Neural crest cell (in vitro differentiated cells): Measurements from ENCODE around the gene FUCA1. TPM values are rescaled to one million over a fixed set of nuclear protein-coding genes. Genes with fewer than 3 reads are reported as not detected.

ENCODE experiments used
- DNase-seq: peaks from one replicate; pipeline ENCODE4 v3.0.0; 2021; ENCODE audit warnings: low read depth, mixed read lengths, low spot score
- H3K27ac Mint-ChIP-seq: one replicate; pipeline ENCODE4 v1.8.0; 2021; ENCODE audit warnings: mild to moderate bottlenecking, mixed read lengths; ENCODE audit not compliant: unreplicated experiment
- H3K27me3 Mint-ChIP-seq: 2 replicates; pipeline ENCODE4 v1.8.0; 2021; ENCODE audit warnings: low read depth, mild to moderate bottlenecking, mixed read lengths
- H3K36me3 Mint-ChIP-seq: 2 replicates; pipeline ENCODE4 v1.8.0; 2021; ENCODE audit warnings: low read depth, mild to moderate bottlenecking, mixed read lengths
- H3K4me1 Mint-ChIP-seq: 2 replicates; pipeline ENCODE4 v1.8.0; 2021; ENCODE audit warnings: mixed read lengths
- H3K4me3 Mint-ChIP-seq: one replicate; pipeline ENCODE4 v1.8.0; 2021; ENCODE audit warnings: mild to moderate bottlenecking, mixed read lengths
- H3K9me3 Mint-ChIP-seq: 2 replicates; pipeline ENCODE4 v1.8.0; 2021; ENCODE audit warnings: mixed read lengths
- total RNA-seq: library from RNA; stranded (reverse); gene quantifications from 2 replicates; pipeline ENCODE4 v1.2.1, GENCODE V29; 2021
- TF ChIP-seq, protein P1 (sequence below): fragments of 200-600 bp; sonication (generic); conservative IDR thresholded peaks from 2 replicates; pipeline ENCODE4 v1.5.0; 2021; ENCODE audit warnings: antibody characterized with exemption, mild to moderate bottlenecking

FUCA1 gene
- total RNA-seq, 1 donor from 2014 or later, result 6.7 TPM

DNA sequence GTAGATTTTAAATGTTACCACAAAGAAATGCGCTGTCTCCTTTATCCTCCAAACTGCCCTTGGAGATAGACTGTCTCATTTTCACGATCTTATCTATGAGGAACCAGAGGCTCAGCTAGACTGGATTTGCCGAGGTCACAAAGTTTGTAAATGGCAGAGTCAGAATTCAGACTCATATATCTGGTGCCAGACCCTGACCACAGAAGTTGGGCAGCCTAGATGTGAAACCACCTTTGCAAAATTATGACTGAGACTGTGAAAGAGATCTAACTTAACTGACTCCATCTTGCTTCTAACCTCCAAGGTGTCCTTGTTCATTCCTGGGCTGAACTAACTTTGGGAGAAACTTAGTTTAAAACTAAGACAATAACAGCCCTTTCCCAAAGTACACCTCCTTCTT, 31.0 kb upstream of the FUCA1 start:
- H3K4me1 Mint-ChIP-seq, result no peaks in the 10 kb centered on the region
- DNase-seq, result no peak
- H3K36me3 Mint-ChIP-seq, result no peaks in the 10 kb centered on the region
- peak overlapping the region; percentile 57 for H3K27ac Mint-ChIP-seq
- TF ChIP-seq, protein P1, sequence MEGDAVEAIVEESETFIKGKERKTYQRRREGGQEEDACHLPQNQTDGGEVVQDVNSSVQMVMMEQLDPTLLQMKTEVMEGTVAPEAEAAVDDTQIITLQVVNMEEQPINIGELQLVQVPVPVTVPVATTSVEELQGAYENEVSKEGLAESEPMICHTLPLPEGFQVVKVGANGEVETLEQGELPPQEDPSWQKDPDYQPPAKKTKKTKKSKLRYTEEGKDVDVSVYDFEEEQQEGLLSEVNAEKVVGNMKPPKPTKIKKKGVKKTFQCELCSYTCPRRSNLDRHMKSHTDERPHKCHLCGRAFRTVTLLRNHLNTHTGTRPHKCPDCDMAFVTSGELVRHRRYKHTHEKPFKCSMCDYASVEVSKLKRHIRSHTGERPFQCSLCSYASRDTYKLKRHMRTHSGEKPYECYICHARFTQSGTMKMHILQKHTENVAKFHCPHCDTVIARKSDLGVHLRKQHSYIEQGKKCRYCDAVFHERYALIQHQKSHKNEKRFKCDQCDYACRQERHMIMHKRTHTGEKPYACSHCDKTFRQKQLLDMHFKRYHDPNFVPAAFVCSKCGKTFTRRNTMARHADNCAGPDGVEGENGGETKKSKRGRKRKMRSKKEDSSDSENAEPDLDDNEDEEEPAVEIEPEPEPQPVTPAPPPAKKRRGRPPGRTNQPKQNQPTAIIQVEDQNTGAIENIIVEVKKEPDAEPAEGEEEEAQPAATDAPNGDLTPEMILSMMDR, result no peak
- H3K4me3 Mint-ChIP-seq, result no peak overlapping the region
- no peaks in the 10 kb centered on the region for H3K9me3 Mint-ChIP-seq
- H3K27me3 Mint-ChIP-seq, result peaks cover 50% of the 10 kb centered on the region

DNA sequence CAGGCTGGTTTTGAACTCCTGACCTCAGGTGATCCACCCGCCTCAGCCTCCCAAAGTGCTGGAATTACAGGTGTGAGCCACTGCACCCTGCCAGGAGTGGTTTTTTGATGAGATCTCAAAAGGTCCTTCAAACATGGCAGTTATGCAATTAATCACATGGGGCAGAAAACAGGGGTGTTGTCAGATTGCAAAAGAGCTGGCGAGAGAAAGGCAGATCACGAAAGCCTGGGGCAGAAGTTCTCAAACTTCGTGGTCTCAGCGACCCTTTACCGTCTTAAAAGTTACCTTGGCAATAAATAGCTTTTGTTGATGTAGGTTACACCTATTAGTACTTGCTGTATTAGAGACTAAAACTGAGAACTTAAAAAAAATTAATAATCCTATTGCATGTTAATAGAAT, 29.0 kb upstream of the FUCA1 start:
- TF ChIP-seq, protein P1, result no peak
- H3K36me3 Mint-ChIP-seq, result no peaks in the 10 kb centered on the region
- no peak for DNase-seq
- H3K27me3 Mint-ChIP-seq, result peaks cover 34% of the 10 kb centered on the region
- H3K4me1 Mint-ChIP-seq, result no peaks in the 10 kb centered on the region
- H3K27ac Mint-ChIP-seq, result no peak overlapping the region
- H3K9me3 Mint-ChIP-seq, result no peaks in the 10 kb centered on the region
- no peak overlapping the region for H3K4me3 Mint-ChIP-seq

DNA sequence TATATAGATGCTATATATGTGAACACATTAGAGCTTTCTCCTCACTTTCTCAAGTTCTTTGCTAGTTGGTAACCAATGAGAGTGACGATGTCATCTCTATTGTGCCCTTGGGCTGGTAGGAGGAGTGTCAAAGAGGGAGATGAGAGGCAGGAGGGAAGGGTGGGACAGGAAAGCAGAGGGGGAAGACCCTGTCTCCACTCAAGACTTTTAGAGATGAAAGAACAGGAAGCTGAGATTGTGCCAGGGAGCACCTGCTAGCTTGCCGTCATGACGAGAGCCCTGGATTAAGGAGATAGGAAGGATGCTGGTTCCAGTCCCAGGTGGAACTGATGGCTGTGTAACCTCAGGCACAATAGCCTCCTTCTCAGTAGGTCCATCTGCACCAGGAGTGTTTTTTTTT, 28.4 kb upstream of the FUCA1 start:
- H3K27ac Mint-ChIP-seq, result no peak overlapping the region
- peaks cover 28% of the 10 kb centered on the region for H3K27me3 Mint-ChIP-seq
- TF ChIP-seq, protein P1, result no peak
- DNase-seq, result no peak
- no peaks in the 10 kb centered on the region for H3K36me3 Mint-ChIP-seq
- no peaks in the 10 kb centered on the region for H3K9me3 Mint-ChIP-seq
- no peak overlapping the region for H3K4me3 Mint-ChIP-seq
- H3K4me1 Mint-ChIP-seq, result peaks cover 3% of the 10 kb centered on the region

DNA sequence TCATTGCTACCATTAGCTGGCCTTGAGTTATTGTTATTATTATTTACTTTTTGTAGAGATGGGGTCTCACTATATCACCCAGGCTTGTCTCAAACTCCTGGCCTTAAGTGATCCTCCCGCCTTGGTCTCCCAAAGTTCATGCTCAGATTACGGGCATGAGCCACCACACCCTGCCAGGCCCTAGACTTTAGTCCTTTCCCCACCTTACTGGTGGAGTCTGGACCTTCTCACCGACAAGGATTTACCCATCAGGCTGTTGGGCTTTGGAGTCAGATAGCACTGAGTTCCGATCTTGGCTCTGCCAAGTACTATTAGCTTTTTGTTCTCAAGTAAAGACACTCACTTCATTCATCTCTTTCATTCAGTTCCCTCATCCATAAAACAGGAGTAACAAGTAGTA, 27.9 kb upstream of the FUCA1 start:
- Mint-ChIP-seq H3K27ac (no peak overlapping the region), H3K36me3 (no peaks in the 10 kb centered on the region), H3K4me1 (peaks cover 4% of the 10 kb centered on the region)

DNA sequence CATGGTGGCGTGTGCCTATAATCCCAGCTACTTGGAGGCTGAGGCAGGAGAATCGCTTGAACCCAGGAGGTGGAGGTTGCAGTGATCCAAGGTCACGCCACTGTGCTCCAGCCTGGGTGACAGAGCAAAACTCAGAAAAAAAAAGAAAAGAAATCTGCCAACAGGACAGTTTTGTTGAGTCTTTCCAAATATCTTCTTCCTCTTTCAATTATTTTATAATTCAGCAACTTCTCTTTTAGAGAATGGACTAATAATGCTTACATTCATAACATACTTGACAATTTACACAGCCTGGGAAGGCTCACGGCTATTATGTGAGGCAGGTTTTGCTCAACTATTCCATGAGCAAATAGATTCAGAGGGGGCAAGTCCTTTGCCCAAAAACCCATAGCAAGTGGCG, 27.0 kb upstream of the FUCA1 start:
- H3K36me3 Mint-ChIP-seq, result no peaks in the 10 kb centered on the region

More for the DNA sequence above, 27.9 kb upstream of the FUCA1 start:
- DNase-seq, result no peak
- Mint-ChIP-seq H3K27me3 (peaks cover 23% of the 10 kb centered on the region), H3K9me3 (no peaks in the 10 kb centered on the region), H3K4me3 (no peak overlapping the region)
- TF ChIP-seq, protein P1, result no peak

More for the DNA sequence above, 27.0 kb upstream of the FUCA1 start:
- no peak overlapping the region for H3K4me3 Mint-ChIP-seq
- TF ChIP-seq, protein P1, result no peak
- no peak for DNase-seq
- no peak overlapping the region for H3K27ac Mint-ChIP-seq
- peaks cover 14% of the 10 kb centered on the region for H3K27me3 Mint-ChIP-seq
- H3K4me1 Mint-ChIP-seq, result peaks cover 4% of the 10 kb centered on the region
- no peaks in the 10 kb centered on the region for H3K9me3 Mint-ChIP-seq
